Ovary (tissue), 9 donors: ENCODE data around the gene RERE. TPM values are rescaled to one million over a fixed set of nuclear protein-coding genes. Genes with fewer than 3 reads are reported as not detected.
"Not testable (repeated sequence)": the region's sequence is repeated elsewhere in the genome, so short reads cannot be mapped to it uniquely, and the experiment has no call there.

Experiments used
- DNase-seq, 5 donors: peaks; one replicate each; pipeline ENCODE4 v3.0.0-alpha.2; 2019 to 2020
- H3K27ac ChIP-seq, 2 donors: fragments of 200-600 bp; one replicate each; pipeline versions ENCODE4 v1.5.1 to v1.8.0; 2019 to 2022
- H3K27me3 ChIP-seq: fragments of 200-600 bp; one replicate; pipeline ENCODE4 v1.8.0; 2022
- H3K36me3 ChIP-seq: fragments of 200-600 bp; sonication (generic); one replicate; pipeline ENCODE4 v1.5.1; 2019
- H3K4me1 ChIP-seq: one replicate; pipeline ENCODE4 v1.8.1; 2013; ENCODE audit warnings: mild to moderate bottlenecking, moderate library complexity; ENCODE audit not compliant: insufficient read depth
- H3K4me3 ChIP-seq: fragments of 200-600 bp; sonication (generic); one replicate; pipeline ENCODE4 v1.5.1; 2017
- H3K9me3 ChIP-seq, 2 donors: fragments of 200-600 bp in 1 of 2; sonication (generic) in 1 of 2; one replicate each; pipeline versions ENCODE4 v1.5.1 to v1.8.1; 2013 to 2019; ENCODE audit warnings: mild to moderate bottlenecking in 1 of 2, moderate library complexity in 1 of 2
- EP300 ChIP-seq: sonication (generic); formaldehyde crosslinking; IDR thresholded peaks from one replicate; pipeline ENCODE4 v1.6.1; 2017; ENCODE audit warnings: antibody characterized with exemption
- POLR2A ChIP-seq: fragments of 450-650 bp; IDR thresholded peaks from one replicate; pipeline ENCODE4 v1.6.1; 2017; ENCODE audit warnings: antibody characterized with exemption, mild to moderate bottlenecking, moderate library complexity
- WGBS, 3 donors: extraction: QIAGEN DNeasy Blood & Tissue Kit in 1 of 3; methylation state at CpG; one replicate each; pipeline versions ENCODE4 v1.1.5 to v1.1.7; 2013 to 2017; 5-methylcytosine and 5-hydroxymethylcytosine counted together
- intact Hi-C, 4 donors: fragments of 100-400 bp; cut with DNase I; formaldehyde crosslinking; loops; one replicate each; pipeline versions ENCODE4 v1.11.0 to v1.15.1; 2022 to 2023
- polyA plus RNA-seq, 2 donors: library from polyadenylated mRNA; stranded (reverse); fragments of 200-250 nt in 1 of 2; fragments of 350-450 nt in 1 of 2; fragmentation: Illumina TruSeq in 1 of 2; extraction: RNeasy Lipid Tissue Mini Kit (QIAGEN cat#74804) in 1 of 2; gene quantifications; one replicate each; pipeline ENCODE4 v1.2.3, GENCODE V29; 2013 to 2014
- total RNA-seq, 7 donors: library from RNA; depleted of rRNA in 2 of 7; stranded (reverse); fragments of >200 nt in 2 of 7; fragmentation: NEBNext Ultra II Directional in 3 of 7; extraction: Animal tissue kit (Norgen Biotek cat#: 25700) in 3 of 7; gene quantifications; one replicate each; pipeline versions ENCODE4 v1.1.0 to v1.2.4, GENCODE V29; 2016 to 2023
- TF ChIP-seq, protein P1 (sequence below), 3 donors: fragments of 450-650 bp in 2 of 3; fragments of 200-600 bp in 1 of 3; IDR thresholded peaks; one replicate each; pipeline versions ENCODE4 v1.5.1 to v1.8.0; 2016 to 2022; ENCODE audit warnings: antibody characterized with exemption in 3 of 3, mild to moderate bottlenecking in 1 of 3
- donor health status: DM: no; HTN: no; CAD: no; lungs with moderate emphysema.
- donor health status: DM: no; HTN: no; CAD: no.
- donor health status: Bipolar disorder and iron deficiency.
- donor health status: DM: yes; HTN: yes; CAD: no.
- donor health status: DM: no; HTN: no; CAD: no.
- donor health status: DM: yes; HTN: yes; CAD: no.

Gene RERE
- total and polyA plus RNA-seq, 9 donors = 36.7 to 119 (median 114) TPM

DNA sequence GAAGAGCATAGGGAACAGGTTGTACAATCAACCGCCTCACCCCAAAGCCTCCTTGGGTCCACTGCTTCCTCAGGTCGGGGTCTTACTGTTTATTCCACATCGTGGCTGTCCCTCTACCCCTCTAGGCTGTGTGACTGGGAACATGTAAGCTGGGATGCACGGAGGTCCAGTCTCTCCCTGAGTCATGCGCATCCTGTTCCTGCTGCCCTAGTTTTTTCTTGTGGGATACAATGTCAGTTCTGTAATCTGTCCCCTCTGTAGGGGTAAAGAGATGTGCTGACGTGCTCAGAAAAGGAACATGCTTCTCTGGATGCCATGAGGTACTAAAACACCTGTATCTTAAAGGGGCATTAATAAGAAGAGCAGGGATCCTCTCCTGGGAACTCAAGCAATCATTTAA, 433.4 kb downstream of the RERE start:
- WGBS, 3 donors = 81 to 89% (median 82%) methylated on average over 6 of the region's 6 CpGs
- peaks cover 21% of the 10 kb centered on the region for H3K4me1 ChIP-seq
- H3K27ac ChIP-seq = no peak overlapping the region
- no peaks in the 10 kb centered on the region for H3K9me3 ChIP-seq
- TF ChIP-seq, protein P1, sequence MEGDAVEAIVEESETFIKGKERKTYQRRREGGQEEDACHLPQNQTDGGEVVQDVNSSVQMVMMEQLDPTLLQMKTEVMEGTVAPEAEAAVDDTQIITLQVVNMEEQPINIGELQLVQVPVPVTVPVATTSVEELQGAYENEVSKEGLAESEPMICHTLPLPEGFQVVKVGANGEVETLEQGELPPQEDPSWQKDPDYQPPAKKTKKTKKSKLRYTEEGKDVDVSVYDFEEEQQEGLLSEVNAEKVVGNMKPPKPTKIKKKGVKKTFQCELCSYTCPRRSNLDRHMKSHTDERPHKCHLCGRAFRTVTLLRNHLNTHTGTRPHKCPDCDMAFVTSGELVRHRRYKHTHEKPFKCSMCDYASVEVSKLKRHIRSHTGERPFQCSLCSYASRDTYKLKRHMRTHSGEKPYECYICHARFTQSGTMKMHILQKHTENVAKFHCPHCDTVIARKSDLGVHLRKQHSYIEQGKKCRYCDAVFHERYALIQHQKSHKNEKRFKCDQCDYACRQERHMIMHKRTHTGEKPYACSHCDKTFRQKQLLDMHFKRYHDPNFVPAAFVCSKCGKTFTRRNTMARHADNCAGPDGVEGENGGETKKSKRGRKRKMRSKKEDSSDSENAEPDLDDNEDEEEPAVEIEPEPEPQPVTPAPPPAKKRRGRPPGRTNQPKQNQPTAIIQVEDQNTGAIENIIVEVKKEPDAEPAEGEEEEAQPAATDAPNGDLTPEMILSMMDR (IDR thresholded peaks at IDR 0.05) = no peak
- TF ChIP-seq EP300 = no peak
- TF ChIP-seq POLR2A = no peak
- no peak overlapping the region for H3K4me3 ChIP-seq
- H3K36me3 ChIP-seq = no peaks in the 10 kb centered on the region
- no peaks in the 10 kb centered on the region for H3K27me3 ChIP-seq
- intact Hi-C loops = no loop called here
- no peak for DNase-seq

DNA sequence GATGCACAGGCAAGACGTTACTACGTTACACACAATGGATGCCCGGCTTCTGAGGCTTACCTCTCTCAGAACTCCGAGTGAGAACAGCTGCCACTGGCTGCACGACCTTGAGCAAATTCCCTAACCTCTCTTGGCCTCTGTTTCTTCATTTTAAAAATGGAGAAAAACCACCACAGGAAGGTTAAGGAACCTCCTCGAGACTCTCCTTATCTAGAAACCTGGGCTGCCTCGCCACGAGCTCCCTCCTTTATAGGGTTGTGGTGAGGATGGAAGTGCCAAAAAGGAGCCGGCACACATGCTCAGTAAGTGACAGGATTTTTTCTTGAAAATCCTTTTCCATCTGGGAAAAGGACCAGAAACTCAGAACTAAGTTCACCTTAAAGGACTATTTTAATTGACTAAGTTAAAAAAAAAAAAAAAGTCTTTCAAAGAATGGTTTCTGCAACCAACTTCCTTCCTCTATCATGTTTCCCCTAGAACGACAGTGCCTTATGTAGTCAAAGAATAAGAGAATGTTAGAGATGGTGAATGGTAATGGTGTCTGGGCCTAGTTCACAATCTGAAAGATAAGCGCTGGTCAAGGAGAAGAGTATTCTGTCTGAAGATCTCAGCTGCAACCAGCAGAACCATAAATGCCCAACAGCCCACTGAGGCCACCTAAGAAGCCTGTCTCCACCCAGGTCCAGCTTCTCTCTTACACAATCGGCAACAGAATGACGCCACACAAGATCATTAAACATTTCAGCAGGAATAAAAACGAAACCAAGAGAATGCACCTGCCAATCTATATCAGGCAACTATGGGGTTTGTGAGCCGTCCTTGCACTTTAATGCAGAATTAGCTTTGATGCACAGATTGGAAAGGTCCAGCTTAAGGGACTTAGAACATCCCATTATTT, 434.6 kb downstream of the RERE start:
- DNase-seq = no peak
- no peak for TF ChIP-seq EP300
- TF ChIP-seq, protein P1 (IDR thresholded peaks at IDR 0.05) = no peak
- TF ChIP-seq POLR2A = no peak
- intact Hi-C loops = no loop called here
- no peaks in the 10 kb centered on the region for H3K36me3 ChIP-seq
- WGBS, 3 donors = 39 to 48% (median 43%) methylated on average over 15 of the region's 15 CpGs
- H3K27ac ChIP-seq = no peak overlapping the region
- no peaks in the 10 kb centered on the region for H3K9me3 ChIP-seq
- no peaks in the 10 kb centered on the region for H3K27me3 ChIP-seq
- no peak overlapping the region for H3K4me3 ChIP-seq
- H3K4me1 ChIP-seq = peaks cover 32% of the 10 kb centered on the region

DNA sequence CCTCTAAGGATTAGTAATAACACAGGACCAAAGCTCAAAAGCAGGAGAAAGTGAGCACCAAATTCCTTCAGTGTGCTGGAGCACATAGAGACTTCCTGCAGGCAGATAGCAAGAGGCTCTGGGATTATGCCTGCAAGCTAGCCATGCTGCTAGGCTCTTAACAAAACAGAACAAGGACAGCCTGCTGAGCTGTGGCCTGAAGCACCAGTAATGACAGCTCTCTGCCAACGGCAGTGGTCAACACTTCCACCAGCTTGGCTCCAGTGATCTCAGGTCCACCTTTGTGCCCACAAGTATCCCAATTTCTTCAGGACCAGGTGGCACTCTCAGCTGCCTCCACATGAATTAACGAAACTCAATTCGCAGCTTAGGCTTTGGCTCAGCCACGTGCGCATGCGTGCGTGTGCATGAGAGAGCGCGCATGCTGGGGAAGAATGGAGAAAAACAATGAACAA, 435.4 kb downstream of the RERE start:
- no peaks in the 10 kb centered on the region for H3K36me3 ChIP-seq
- H3K4me1 ChIP-seq = peaks cover 32% of the 10 kb centered on the region
- no peak for DNase-seq
- no peak overlapping the region for H3K27ac ChIP-seq
- intact Hi-C loops = no loop called here
- H3K9me3 ChIP-seq = no peaks in the 10 kb centered on the region
- WGBS, 3 donors = 45 to 70% (median 60%) methylated on average over 9 of the region's 9 CpGs
- TF ChIP-seq, protein P1 (IDR thresholded peaks at IDR 0.05) = no peak
- no peak for TF ChIP-seq POLR2A
- no peak for TF ChIP-seq EP300
- no peak overlapping the region for H3K4me3 ChIP-seq
- no peaks in the 10 kb centered on the region for H3K27me3 ChIP-seq

DNA sequence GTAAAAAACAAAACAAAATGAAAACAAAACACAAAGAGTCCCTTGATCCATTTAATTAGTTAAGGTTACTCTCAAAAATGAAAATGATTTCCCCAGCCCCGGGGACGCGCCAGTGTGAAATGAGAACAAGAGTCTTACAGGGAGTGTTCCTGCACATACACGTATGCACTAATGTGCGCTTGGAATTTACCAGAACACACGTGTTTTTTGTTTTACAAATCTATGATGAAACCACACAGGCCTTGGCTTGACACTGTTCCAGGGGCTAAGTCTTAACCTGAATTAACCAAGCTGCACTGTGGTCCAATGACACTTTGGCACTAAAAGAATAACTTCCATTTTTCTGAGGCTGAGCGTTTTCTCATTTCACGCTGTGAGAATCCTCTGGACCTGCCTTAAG, 435.8 kb downstream of the RERE start:
- TF ChIP-seq, protein P1 (IDR thresholded peaks at IDR 0.05) = no peak
- no peak for TF ChIP-seq EP300
- peaks cover 32% of the 10 kb centered on the region for H3K4me1 ChIP-seq
- 47 to 48% (median 48%) methylated on average over 8 of the region's 8 CpGs for WGBS, 3 donors
- no peak overlapping the region for H3K27ac ChIP-seq
- no peaks in the 10 kb centered on the region for H3K27me3 ChIP-seq
- no peaks in the 10 kb centered on the region for H3K36me3 ChIP-seq
- intact Hi-C loops = no loop called here
- no peaks in the 10 kb centered on the region for H3K9me3 ChIP-seq
- no peak overlapping the region for H3K4me3 ChIP-seq
- no peak for DNase-seq

DNA sequence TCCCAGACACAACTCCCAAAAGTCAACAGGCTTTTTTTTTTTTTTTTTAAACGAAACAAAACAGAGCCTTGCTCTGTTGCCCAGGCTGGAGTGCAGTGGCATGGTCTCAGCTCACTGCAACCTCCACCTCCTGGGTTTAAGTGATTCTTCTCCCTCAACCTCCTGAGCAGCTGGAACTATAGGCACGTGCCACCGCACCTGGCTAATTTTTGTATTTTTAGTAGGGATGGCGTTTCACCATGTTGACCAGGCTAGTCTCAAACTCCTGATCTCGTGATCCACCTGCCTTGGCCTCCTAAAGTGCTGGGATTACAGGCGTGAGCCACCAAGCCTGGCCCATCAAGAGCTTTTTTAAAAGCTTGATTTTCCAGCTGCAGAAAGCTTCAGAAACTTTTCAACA, 437.1 kb downstream of the RERE start:
- H3K4me1 ChIP-seq = peaks cover 32% of the 10 kb centered on the region
- H3K36me3 ChIP-seq, DNase-seq, intact Hi-C loops, H3K27ac ChIP-seq, H3K27me3 ChIP-seq, H3K4me3 ChIP-seq, H3K9me3 ChIP-seq: not testable (repeated sequence)
- 83 to 93% (median 88%) methylated on average over 6 of the region's 6 CpGs for WGBS, 3 donors
